Measurements from ENCODE around the gene PDE4D. TPM values are rescaled to one million over a fixed set of nuclear protein-coding genes. Genes with fewer than 3 reads are reported as not detected.

The PDE4D gene
- total and polyA plus RNA-seq, 12 donors, result 1.2 to 18.9 (median 2.1) TPM

GRCh38 chr5:59152701-59153245 lies 740.8 kb downstream of the PDE4D start:
- Histone ChIP-seq H3K27ac (no peak overlapping the region), H3K4me1 (replicated peaks in 1 of 2) (no peaks in the 10 kb centered on the region), H3K36me3 (replicated peaks in 1 of 2) (no peaks in the 10 kb centered on the region), H3K9me3 (replicated peaks in 1 of 3) (no peaks in the 10 kb centered on the region), H3K4me3 (no peak overlapping the region), H3K27me3 (no peaks in the 10 kb centered on the region)
- intact Hi-C loops (cut with DNase I), result loop anchor here in 1 of 2 donors (10.0 kb wide), 1 partner anchor 98 kb away; no protein-coding TSS in a partner anchor
- WGBS, 4 donors, result 75 to 87% (median 83%) methylated on average over 2 of the region's 2 CpGs
- TF ChIP-seq POLR2A (IDR thresholded peaks at IDR 0.05) (no peak), CTCF (IDR thresholded peaks at IDR 0.05) (no peak)
- no peak for DNase-seq

GRCh38 chr5:59151162-59151889 lies 742.2 kb downstream of the PDE4D start:
- H3K9me3 ChIP-seq (replicated peaks in 1 of 3), result no peaks in the 10 kb centered on the region
- no peak overlapping the region for H3K4me3 ChIP-seq
- no peak overlapping the region for H3K27ac ChIP-seq
- TF ChIP-seq POLR2A (IDR thresholded peaks at IDR 0.05) (no peak), CTCF (IDR thresholded peaks at IDR 0.05) (no peak)
- intact Hi-C loops (cut with DNase I), result loop anchor here in 1 of 2 donors (10.0 kb wide), 1 partner anchor 97 kb away; no protein-coding TSS in a partner anchor
- no peaks in the 10 kb centered on the region for H3K36me3 ChIP-seq (replicated peaks in 1 of 2)
- no peak for DNase-seq
- H3K27me3 ChIP-seq, result no peaks in the 10 kb centered on the region
- no peaks in the 10 kb centered on the region for H3K4me1 ChIP-seq (replicated peaks in 1 of 2)
- WGBS, 4 donors, result 70 to 84% (median 77%) methylated on average over 3 of the region's 3 CpGs

- no peak for DNase-seq
- Histone ChIP-seq H3K4me1 (replicated peaks in 1 of 2) (no peaks in the 10 kb centered on the region), H3K4me3 (no peak overlapping the region), H3K9me3 (replicated peaks in 1 of 3) (no peaks in the 10 kb centered on the region), H3K27ac (no peak overlapping the region), H3K36me3 (replicated peaks in 1 of 2) (no peaks in the 10 kb centered on the region), H3K27me3 (no peaks in the 10 kb centered on the region)
- WGBS, 4 donors, result 94 to 100% (median 95%) methylated on average over 1 of the region's 1 CpG
- intact Hi-C loops (cut with DNase I), result loop anchor here in 1 of 2 donors (10.0 kb wide), 1 partner anchor 95 kb away; no protein-coding TSS in a partner anchor
- TF ChIP-seq CTCF (IDR thresholded peaks at IDR 0.05) (no peak), POLR2A (IDR thresholded peaks at IDR 0.05) (no peak)
Measured at GRCh38 chr5:59149827-59150226, 743.7 kb downstream of the PDE4D start.

GRCh38 chr5:59149271-59149670 lies 744.3 kb downstream of the PDE4D start:
- intact Hi-C loops (cut with DNase I), result no loop called here
- DNase-seq, result no peak
- Histone ChIP-seq H3K27ac (no peak overlapping the region), H3K27me3 (no peaks in the 10 kb centered on the region), H3K4me1 (replicated peaks in 1 of 2) (no peaks in the 10 kb centered on the region), H3K36me3 (replicated peaks in 1 of 2) (no peaks in the 10 kb centered on the region), H3K9me3 (replicated peaks in 1 of 3) (no peaks in the 10 kb centered on the region), H3K4me3 (no peak overlapping the region)
- 88 to 93% (median 91%) methylated on average over 4 of the region's 4 CpGs for WGBS, 4 donors
- TF ChIP-seq POLR2A (IDR thresholded peaks at IDR 0.05), result no peak
- no peak for TF ChIP-seq CTCF (IDR thresholded peaks at IDR 0.05)
